ENCODE results near the gene ITGB3BP. TPM values are rescaled to one million over a fixed set of nuclear protein-coding genes. Genes with fewer than 3 reads are reported as not detected.

ITGB3BP gene
- total RNA-seq, 1 experiment from 2014 or later: 44.8 TPM

DNA sequence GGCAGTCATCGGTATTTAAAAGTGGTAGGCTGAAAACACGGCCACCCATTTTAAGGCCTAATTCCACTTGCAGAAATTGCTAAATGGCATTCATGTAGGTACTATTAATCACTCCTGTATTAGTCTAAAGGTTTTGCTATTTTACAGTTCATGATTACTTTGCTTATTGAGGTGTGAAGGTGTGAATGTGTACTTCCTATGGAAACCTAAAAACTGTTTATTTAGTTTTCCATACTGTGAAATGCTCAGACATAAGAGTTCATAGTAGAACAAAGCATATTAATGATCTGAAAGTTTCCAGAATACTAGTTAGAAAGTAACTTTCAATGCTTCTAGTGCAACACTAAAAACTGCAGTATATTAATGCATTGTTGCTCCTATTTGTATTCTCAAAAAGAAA is 69.8 kb downstream of the ITGB3BP start:
- CTCF ChIA-PET: no interaction called here
- no TSS peak for BruUV-seq (replicated peaks)
- Histone ChIP-seq H3K9me3 (ENCODE audit: low read length) (no peaks in the 10 kb centered on the region), H3K9ac (ENCODE audit: low read length) (no peak overlapping the region), H3K4me2 (ENCODE audit: low read length) (no peak overlapping the region), H3K27me3 (ENCODE audit: low read length) (no peaks in the 10 kb centered on the region), H3K4me3 (ENCODE audit: low read length) (no peak overlapping the region), H4K20me1 (ENCODE audit: low read length) (no peaks in the 10 kb centered on the region), H3K27ac (ENCODE audit: low read length) (no peak overlapping the region), H3K36me3 (ENCODE audit: low read depth, low read length) (no peaks in the 10 kb centered on the region; the same call in 1 of the 2 replicates), H2AFZ (ENCODE audit: low read length) (no peak overlapping the region), H3K4me1 (ENCODE audit: insufficient read depth, low read length) (no peaks in the 10 kb centered on the region), H3F3A (ENCODE audit: low read length, unreplicated experiment) (no peaks in the 10 kb centered on the region), H3K79me2 (ENCODE audit: low read length) (no peaks in the 10 kb centered on the region), H3K9me2 (replicated peaks; ENCODE audit: low read length) (no peaks in the 10 kb centered on the region)
- intact Hi-C loops (cut with micrococcal nuclease): loop anchor here (5.0 kb wide), 1 partner anchor 86 kb away; the partner anchor contains the start of gene ALG6
- POLR2A ChIA-PET (ENCODE audit: unreplicated experiment): no interaction called here
- ATAC-seq (no peak), DNase-seq (no peak)
- TF ChIP-seq EZH2 (IDR thresholded peaks at IDR 0.05; ENCODE audit: low read length, unreplicated experiment) (no peak), EZH2phosphoT487 (IDR thresholded peaks at IDR 0.05; ENCODE audit: borderline replicate concordance, low read length) (no peak)
- TF ChIP-seq, protein P1, sequence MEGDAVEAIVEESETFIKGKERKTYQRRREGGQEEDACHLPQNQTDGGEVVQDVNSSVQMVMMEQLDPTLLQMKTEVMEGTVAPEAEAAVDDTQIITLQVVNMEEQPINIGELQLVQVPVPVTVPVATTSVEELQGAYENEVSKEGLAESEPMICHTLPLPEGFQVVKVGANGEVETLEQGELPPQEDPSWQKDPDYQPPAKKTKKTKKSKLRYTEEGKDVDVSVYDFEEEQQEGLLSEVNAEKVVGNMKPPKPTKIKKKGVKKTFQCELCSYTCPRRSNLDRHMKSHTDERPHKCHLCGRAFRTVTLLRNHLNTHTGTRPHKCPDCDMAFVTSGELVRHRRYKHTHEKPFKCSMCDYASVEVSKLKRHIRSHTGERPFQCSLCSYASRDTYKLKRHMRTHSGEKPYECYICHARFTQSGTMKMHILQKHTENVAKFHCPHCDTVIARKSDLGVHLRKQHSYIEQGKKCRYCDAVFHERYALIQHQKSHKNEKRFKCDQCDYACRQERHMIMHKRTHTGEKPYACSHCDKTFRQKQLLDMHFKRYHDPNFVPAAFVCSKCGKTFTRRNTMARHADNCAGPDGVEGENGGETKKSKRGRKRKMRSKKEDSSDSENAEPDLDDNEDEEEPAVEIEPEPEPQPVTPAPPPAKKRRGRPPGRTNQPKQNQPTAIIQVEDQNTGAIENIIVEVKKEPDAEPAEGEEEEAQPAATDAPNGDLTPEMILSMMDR (conservative IDR thresholded peaks at IDR 0.05; ENCODE audit: low read depth, low read length): no peak

DNA sequence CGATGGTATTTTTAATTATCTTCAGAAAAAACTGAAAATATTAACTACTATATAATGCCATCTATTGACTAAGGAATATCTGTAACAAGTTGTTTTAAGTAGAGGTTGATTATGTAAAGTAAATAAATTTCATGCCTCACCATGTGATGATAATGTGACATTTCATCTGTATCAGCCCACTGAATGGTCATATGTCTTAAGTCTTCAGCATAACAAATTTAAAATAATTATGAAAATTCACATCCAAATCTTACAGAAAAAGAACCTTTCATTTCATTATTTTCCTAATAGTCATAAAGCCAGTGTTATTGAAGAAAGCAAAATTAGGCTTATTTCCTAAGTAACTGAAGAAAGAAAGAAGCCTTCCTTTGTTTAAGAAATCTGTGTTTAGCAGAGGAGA is 72.6 kb downstream of the ITGB3BP start:
- DNase-seq: no peak
- no peaks in the 10 kb centered on the region for H4K20me1 ChIP-seq (ENCODE audit: low read length)
- CTCF ChIA-PET: no interaction called here
- H2AFZ ChIP-seq (ENCODE audit: low read length): no peak overlapping the region
- ATAC-seq: no peak
- H3K36me3 ChIP-seq (ENCODE audit: low read depth, low read length): no peaks in the 10 kb centered on the region; the same call in 1 of the 2 replicates
- H3K27ac ChIP-seq (ENCODE audit: low read length): no peak overlapping the region
- H3K9me2 ChIP-seq (replicated peaks; ENCODE audit: low read length): no peaks in the 10 kb centered on the region
- BruUV-seq (replicated peaks): no TSS peak
- H3K79me2 ChIP-seq (ENCODE audit: low read length): no peaks in the 10 kb centered on the region
- intact Hi-C loops (cut with micrococcal nuclease): loop anchor here (5.0 kb wide), 1 partner anchor 83 kb away; the partner anchor contains the start of gene ALG6
- no peaks in the 10 kb centered on the region for H3K9me3 ChIP-seq (ENCODE audit: low read length)
- TF ChIP-seq EZH2phosphoT487 (IDR thresholded peaks at IDR 0.05; ENCODE audit: borderline replicate concordance, low read length) (no peak), EZH2 (IDR thresholded peaks at IDR 0.05; ENCODE audit: low read length, unreplicated experiment) (no peak)
- TF ChIP-seq, protein P1 (conservative IDR thresholded peaks at IDR 0.05; ENCODE audit: low read depth, low read length): no peak
- no peaks in the 10 kb centered on the region for H3K4me1 ChIP-seq (ENCODE audit: insufficient read depth, low read length)
- POLR2A ChIA-PET (ENCODE audit: unreplicated experiment): no interaction called here
- H3K4me2 ChIP-seq (ENCODE audit: low read length): no peak overlapping the region
- no peak overlapping the region for H3K4me3 ChIP-seq (ENCODE audit: low read length)
- no peak overlapping the region for H3K9ac ChIP-seq (ENCODE audit: low read length)
- no peaks in the 10 kb centered on the region for H3F3A ChIP-seq (ENCODE audit: low read length, unreplicated experiment)
- no peaks in the 10 kb centered on the region for H3K27me3 ChIP-seq (ENCODE audit: low read length)

DNA sequence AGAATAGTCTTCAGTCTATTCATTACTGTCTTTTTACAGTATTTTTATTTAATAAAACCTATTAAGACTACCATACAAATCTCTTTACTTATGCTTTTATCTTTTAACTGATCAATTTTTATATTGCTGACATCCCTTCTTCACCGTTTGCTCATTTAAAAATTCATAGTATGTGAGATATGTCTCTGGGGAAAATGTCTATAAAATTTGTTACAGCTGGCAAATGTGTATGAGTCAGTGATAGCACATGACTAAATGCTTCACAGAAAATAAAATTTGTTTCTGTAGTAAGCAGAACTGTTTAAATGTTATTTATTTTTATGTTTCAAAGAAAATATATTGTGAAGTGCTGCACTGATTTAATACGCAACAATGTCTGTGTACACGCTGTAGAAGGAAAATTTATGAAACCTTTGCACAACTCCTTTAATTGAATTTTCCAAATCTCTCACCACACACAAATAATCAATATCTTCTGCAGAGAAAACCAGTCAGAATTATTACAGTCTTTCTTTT is 74.2 kb downstream of the ITGB3BP start:
- H3K79me2 ChIP-seq (ENCODE audit: low read length): no peaks in the 10 kb centered on the region
- H3K4me2 ChIP-seq (ENCODE audit: low read length): no peak overlapping the region
- no peak overlapping the region for H2AFZ ChIP-seq (ENCODE audit: low read length)
- H3K27me3 ChIP-seq (ENCODE audit: low read length): no peaks in the 10 kb centered on the region
- no TSS peak for BruUV-seq (replicated peaks)
- no peaks in the 10 kb centered on the region for H3F3A ChIP-seq (ENCODE audit: low read length, unreplicated experiment)
- no peaks in the 10 kb centered on the region for H3K9me3 ChIP-seq (ENCODE audit: low read length)
- TF ChIP-seq, protein P1 (conservative IDR thresholded peaks at IDR 0.05; ENCODE audit: low read depth, low read length): no peak
- no peak overlapping the region for H3K9ac ChIP-seq (ENCODE audit: low read length)
- no peak for DNase-seq
- ChIA-PET POLR2A (ENCODE audit: unreplicated experiment) (interaction anchor here (0.6 kb wide), 1 partner anchor 28 kb away, joined by 3 read pairs; no protein-coding TSS in a partner anchor), CTCF (no interaction called here)
- H3K9me2 ChIP-seq (replicated peaks; ENCODE audit: low read length): no peaks in the 10 kb centered on the region
- no peak overlapping the region for H3K27ac ChIP-seq (ENCODE audit: low read length)
- ATAC-seq: peak; percentile 46
- no peaks in the 10 kb centered on the region for H3K4me1 ChIP-seq (ENCODE audit: insufficient read depth, low read length)
- intact Hi-C loops (cut with micrococcal nuclease): loop anchor here (2.0 kb wide), 1 partner anchor 122 kb away; no protein-coding TSS in a partner anchor
- H4K20me1 ChIP-seq (ENCODE audit: low read length): no peaks in the 10 kb centered on the region
- H3K4me3 ChIP-seq (ENCODE audit: low read length): no peak overlapping the region
- H3K36me3 ChIP-seq (ENCODE audit: low read depth, low read length): no peaks in the 10 kb centered on the region; the same call in 1 of the 2 replicates
